B cell (primary cell): Measurements from ENCODE around the gene PPIL1.

Source experiments
- EZH2 ChIP-seq: IDR thresholded peaks from 2 replicates; pipeline ENCODE4 v1.6.1; 2012; ENCODE audit warnings: borderline replicate concordance, low read depth, mild to moderate bottlenecking, moderate library complexity, low read length; ENCODE audit not compliant: insufficient read depth, poor library complexity, severe bottlenecking
- TF ChIP-seq, protein P1 (sequence below): fragments of 200-600 bp; IDR thresholded peaks from one replicate; pipeline ENCODE4 v1.8.0; 2022; ENCODE audit warnings: antibody characterized with exemption, mild to moderate bottlenecking

DNA sequence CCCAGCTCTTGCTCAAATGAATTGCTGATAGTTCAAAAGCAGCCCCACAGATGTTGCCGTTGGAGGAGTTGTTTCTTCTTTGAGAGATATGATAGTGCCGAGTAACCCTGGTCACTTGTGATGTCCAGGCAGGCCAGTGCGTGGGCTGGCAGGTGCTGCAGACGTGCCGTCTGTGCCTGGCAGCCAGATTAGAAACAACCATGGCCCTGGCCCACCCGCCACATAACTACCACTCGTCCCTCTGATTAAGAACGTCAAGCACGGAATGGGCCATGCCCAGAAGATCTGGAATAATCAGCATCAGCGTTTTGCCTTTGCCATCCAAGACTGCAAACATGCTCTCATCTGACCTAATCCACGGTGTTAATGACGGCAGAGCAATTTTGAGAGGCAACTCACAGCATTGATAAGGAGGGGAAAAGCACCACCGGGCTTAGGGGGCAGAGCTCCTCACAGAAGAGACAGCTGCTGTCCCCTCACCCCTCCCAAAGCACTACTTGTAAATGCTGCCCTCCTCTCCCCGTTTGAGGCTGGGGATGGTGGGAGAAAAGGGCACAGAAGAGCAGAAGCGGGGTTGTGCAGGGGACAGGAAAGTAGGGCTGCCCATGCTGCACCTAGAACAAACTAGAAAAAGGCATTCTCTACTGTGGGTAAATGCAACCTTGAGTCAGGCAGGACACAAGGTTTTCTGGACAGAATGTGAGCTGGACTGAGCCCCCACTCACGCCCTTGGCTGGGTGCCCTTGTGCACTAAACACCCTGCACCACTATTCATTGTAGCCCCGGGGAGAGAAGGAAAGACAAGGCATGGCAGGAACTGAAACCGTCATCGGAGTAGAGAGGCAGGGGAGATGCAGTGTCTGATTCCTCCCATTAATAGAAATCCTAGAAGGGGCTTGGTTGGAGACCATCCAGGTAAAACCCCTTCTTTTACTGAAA is 30.1 kb downstream of the PPIL1 start:
- TF ChIP-seq, protein P1, sequence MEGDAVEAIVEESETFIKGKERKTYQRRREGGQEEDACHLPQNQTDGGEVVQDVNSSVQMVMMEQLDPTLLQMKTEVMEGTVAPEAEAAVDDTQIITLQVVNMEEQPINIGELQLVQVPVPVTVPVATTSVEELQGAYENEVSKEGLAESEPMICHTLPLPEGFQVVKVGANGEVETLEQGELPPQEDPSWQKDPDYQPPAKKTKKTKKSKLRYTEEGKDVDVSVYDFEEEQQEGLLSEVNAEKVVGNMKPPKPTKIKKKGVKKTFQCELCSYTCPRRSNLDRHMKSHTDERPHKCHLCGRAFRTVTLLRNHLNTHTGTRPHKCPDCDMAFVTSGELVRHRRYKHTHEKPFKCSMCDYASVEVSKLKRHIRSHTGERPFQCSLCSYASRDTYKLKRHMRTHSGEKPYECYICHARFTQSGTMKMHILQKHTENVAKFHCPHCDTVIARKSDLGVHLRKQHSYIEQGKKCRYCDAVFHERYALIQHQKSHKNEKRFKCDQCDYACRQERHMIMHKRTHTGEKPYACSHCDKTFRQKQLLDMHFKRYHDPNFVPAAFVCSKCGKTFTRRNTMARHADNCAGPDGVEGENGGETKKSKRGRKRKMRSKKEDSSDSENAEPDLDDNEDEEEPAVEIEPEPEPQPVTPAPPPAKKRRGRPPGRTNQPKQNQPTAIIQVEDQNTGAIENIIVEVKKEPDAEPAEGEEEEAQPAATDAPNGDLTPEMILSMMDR: no peak
- no peak for TF ChIP-seq EZH2
